Iris pigment epithelial cell (primary cell): ENCODE data around the gene CRIP1.

ENCODE experiments used
- DNase-seq: peaks from one replicate; pipeline ENCODE4 v3.0.0-alpha.2; 2011; ENCODE audit warnings: low read depth

The CRIP1 gene

GRCh38 chr14:105505101-105505500 lies 18.4 kb downstream of the CRIP1 start:
- no peak for DNase-seq

DNA sequence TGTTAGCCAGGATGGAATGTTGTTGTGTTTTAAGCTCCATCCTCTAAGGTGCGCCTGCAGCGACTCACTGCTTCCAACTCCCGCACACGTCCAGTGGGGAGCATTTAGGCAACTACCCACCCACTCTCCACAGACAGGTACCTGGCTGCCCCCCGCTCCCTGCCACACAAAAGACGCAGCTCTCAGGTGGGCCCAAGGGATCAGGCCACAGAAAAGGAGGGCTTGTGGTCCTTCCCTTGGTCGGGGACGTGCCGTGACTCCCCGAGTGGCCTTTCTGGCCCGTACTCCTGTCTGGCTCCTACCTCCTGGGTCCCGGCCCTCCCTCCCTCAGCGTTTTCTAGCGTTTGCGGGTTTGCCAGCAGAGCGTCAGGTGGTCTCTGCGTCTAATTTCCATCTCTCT lies 20.6 kb downstream of the CRIP1 start:
- DNase-seq, result no peak

GRCh38 chr14:105508069-105508468 lies 21.4 kb downstream of the CRIP1 start:
- no peak for DNase-seq

GRCh38 chr14:105508601-105509000 lies 21.9 kb downstream of the CRIP1 start:
- no peak for DNase-seq

GRCh38 chr14:105517096-105517495 lies 30.4 kb downstream of the CRIP1 start:
- DNase-seq, result no peak

- no peak for DNase-seq
Observed at GRCh38 chr14:105519946-105520698, 33.4 kb downstream of the CRIP1 start.

GRCh38 chr14:105525326-105525725 lies 38.6 kb downstream of the CRIP1 start:
- no peak for DNase-seq

DNA sequence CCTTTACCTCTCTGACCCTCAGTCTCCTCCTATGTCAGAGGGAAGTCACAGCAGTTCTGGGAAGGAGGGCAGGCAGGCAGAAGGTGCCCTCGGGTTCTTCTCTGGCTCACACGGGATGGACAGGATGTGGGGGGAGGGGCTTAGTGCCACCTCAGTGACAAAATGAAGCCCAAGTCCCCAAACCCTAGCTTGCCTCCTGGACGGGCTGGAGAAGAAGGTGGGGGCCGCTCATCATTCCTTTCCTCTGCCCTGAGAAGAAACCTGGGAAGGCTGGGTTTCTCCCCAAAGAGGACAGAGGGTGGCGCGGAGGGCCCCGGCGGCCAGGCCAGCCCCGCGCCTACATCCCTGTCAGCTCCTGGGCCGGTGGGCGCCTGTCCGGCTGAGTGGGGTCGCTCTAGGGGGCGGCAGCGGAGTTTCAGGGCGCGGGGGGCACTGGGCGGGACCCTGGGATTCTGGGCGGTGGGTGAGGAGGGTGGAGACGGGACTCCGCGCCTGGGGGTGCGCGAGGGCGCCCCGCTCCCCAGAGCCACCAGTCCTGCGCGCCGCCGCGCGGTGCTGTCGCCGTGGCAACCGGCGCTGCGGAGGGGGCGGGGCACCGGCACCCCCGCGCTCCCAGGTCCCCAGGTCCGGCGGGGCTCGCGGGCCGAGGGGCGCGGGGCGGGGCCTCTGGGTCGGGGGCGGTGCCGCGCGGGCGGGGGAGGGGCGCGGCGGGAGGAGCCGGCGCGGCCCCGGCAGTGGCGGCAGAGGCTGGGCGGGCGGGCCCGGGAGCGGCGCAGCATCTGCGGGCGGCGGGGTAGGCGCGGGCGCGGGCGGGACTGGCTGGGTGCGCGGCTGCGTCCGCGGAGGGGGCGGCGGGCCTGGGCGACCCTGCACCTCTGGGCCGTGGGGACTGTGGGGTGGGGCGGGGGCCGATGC lies 39.4 kb downstream of the CRIP1 start, which contains the start of gene TMEM121:
TSS of gene TMEM121 (plus strand) at position 723 of the 915 bp plus-strand sequence. CDS start 2,252 bp downstream, outside the sequence.
- no peak for DNase-seq

DNA sequence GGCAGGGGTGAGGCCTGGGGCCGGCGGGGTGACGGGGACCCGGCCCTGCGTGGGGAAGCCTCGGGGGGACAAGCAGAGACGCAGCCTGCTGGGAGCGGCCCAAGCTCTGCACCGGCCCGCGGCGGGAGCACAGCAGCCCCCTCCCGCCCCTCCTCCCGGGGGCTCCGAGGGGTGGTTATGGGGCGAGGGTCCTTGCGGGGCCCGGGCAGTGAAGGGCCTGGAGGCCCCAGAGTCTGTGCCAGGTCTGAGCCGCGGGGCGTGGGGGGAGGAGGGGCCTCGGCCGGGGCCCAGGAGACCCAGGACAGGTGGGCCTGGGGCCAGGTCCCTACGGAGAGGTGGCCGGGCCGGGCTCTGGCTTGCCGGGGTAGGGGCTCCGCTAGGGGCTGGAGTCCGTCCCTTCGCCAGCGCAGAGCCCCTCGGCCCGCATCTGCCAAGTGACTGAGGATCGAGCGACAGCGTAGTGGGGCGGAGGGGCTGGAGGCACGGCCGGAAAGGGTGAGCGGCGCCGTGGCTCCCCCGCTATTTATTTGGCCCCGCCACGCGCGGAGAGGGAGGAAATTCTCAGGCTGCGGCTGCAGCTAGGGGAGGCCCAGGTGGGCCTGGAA lies 40.2 kb downstream of the CRIP1 start:
- no peak for DNase-seq

DNA sequence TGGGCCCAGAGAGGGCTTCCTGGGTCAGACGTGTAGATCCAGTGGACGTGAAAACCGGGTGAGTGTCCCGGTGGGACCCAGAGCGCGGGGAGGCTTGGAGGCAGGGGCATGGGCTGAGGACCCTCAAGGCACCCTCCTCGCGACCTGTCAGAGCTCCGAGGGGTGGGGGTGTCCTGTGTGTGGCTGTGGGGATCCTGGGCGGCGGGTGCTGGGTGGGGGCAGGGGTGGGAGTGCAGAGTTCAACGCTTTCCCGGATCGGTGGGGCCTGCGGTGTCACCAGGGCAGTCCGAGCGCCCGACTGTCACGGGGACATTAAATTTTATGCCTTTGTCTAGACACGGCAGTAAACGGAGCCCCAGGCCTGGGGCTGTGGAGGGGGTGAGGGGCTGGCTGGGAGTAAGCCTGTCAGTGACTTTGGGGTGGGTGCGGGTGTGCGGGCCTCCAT lies 40.7 kb downstream of the CRIP1 start:
- no peak for DNase-seq

DNA sequence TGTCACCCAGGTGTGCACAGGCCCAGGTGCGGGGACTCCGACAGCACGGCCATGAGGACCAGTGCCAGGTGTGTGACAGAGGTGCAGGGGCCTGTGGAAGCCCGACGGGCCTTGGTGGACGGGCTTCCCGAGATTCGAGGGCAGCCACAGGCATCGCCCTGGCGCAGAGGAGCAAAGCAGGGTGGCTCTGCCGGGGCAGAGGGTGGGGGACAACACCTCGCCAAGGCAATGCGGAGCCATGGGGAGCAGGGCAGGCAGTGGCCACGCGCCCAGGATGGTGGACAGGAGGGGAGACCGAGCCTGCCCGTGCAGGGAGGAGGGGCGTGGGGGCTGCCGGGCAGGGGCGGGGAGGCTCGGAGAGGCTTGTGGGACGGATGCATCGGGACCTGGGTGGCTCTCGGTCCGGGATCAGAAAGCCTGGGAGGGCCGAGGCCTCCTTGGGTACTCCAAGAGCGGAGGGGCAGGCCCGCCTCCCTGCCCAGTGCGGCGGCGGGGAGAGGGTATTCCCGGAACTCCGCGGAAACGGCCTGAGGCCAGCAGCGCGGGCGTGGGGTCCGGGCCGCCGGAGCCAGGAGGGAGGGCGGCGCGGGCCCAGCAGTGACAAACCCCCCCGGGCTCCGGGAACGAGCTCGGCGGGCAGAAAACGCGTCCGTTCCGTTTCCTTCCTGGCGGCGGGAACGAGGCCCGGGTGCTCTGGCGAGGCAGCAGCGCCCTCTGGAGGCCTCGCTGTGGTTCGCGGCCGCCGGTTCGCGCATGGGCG lies 41.3 kb downstream of the CRIP1 start:
- DNase-seq, result peak; percentile 65

DNA sequence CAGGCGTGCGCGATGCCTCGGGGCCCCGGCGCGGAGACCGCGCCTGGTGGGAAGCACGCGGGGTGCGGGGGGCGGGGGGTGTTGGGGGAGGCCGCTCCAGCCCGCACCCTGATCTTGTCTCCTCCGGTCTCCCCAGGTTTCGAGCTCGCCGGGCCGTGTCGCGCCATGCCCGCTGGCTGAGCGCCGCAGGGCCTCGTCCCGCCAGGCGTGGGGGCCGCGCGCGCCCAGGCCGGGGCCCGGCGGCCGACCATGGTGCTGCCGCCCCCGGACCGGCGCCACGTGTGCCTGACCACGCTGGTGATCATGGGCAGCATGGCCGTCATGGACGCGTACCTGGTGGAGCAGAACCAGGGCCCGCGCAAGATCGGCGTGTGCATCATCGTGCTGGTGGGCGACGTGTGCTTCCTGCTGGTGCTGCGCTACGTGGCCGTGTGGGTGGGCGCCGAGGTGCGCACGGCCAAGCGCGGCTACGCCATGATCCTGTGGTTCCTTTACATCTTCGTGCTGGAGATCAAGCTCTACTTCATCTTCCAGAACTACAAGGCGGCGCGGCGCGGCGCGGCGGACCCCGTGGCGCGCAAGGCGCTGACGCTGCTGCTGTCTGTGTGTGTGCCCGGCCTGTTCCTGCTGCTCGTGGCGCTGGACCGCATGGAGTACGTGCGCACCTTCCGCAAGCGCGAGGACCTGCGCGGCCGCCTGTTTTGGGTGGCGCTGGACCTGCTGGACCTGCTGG lies 42.1 kb downstream of the CRIP1 start:
- DNase-seq, result no peak

DNA sequence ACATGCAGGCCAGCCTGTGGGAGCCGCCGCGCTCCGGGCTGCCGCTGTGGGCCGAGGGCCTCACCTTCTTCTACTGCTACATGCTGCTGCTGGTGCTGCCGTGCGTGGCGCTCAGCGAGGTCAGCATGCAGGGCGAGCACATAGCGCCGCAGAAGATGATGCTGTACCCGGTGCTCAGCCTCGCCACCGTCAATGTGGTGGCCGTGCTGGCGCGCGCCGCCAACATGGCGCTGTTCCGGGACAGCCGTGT lies 42.6 kb downstream of the CRIP1 start:
- DNase-seq, result no peak

DNA sequence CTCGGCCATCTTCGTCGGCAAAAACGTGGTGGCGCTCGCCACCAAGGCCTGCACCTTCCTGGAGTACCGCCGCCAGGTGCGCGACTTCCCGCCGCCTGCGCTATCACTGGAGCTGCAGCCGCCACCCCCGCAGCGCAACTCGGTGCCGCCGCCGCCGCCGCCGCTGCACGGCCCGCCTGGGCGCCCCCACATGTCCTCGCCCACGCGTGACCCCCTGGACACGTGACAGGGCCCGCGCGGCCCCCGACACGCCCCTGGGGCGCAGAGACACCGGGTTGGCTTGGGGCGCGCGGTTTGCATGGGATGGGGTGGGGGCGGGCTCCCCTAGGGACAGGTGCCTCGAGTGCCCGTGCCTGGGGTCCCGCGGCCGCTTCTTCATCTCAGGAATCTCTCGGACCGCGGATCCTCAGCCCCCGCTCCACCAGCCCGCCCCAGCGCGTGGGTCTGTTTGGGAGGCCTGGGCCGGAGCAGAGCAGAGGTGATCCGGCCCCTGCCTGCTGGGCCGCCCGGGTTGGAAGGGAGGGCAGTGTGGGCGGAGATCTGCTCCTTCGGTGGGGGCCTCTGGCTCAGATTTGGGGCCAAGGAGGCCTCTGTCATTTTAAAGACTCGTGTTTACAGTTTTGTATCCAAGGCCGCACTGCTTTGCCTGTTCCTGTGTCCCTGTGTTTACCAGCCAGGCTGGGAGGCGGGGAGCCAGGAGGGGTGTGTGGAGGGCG lies 43.0 kb downstream of the CRIP1 start:
- DNase-seq, result no peak

GRCh38 chr14:105530285-105531087 lies 43.8 kb downstream of the CRIP1 start:
- no peak for DNase-seq

DNA sequence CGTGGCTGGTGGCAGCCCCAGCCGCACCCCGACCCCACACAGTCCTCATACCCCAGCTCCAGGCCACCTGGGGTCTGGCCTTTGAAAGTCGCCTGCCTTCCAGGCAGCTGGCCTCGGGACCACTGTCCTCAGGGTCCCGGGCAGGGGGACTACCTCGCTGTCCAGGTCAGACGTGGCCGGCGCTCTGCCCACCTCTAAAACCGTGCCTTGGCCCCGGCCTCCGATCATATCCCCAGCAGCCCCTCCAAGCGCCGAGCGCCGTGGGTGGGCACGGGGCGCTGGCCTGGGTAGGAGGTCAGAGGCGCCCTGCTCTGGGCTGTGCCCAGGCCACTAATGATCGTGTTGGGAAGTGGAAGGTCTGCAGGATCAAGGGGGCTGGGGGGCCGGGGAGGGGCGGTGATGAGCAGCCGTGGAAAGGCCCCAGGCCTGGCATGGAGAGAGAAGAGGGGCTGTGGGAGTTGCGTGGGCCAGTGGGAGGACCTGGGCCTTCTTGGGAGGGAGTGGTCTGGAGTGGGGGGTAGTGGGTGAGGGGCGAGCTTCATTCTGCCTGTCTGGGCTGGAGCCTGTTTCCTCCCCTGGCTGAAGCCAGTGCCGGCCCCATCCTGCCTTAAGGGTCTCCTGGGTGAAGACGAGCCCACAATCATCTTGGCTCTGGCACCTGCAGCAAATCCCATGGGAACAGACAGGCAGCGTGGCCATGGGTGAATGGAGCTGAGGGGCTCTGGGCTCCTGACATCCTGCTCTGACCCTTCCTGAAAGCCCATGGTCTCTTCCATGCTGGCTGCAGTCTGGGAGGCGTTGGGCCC lies 44.6 kb downstream of the CRIP1 start:
- DNase-seq, result no peak

DNA sequence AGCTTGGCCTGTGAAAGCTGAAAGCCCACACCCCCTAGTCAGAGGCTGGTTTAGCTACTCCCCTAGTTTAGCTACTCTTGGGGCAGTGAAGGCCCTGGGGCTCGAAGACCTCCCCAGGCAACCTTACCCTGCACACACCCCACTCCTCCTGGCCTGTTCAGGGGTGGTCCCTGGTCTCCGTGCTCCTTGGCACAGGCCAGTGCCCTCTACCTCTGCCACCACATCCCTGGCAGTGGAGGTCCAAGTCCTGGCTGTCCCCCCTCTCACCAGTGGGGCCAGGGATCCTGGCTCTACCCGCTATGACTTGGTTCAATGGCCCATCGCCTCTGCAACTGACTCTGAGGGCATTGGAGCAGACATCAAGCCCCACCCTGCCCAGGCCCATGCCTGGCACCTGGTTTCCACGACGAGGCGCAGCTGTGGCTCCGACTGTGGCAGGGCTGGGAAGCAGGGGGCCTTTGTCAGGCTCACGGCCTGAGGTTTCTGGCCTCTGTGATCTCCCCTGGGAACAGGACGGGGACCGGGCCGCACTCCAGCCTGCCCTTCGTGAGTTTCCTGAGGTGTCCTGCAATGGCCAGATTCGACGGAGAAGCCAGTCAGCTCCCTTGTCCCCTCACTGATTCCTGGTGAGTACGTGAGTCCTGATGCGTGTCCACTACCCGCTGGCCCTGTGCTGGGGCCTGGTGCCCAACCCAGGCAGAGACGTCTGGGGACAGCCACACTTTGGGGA lies 45.4 kb downstream of the CRIP1 start:
- no peak for DNase-seq

DNA sequence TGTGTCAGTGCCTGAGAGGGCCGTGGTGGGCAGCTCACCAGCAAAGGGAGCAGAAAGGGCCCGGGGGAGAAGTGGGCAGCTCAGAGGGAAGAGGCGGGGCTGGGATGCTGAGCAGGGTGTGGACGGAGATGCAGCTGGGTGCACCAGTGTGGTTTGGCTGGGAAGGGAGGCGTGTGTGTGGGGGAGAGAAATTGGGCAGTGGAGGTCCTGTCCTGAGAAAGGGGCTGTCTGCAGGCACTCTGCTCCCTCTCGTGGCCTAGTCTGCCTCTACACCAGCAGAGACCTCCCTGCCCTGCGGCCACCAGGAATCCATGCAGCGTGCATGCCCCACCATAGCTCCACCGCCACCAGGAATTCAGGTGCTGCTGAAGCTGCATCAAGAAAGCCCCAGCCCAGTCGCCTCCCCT lies 46.1 kb downstream of the CRIP1 start:
- DNase-seq, result peak; percentile 16
